Transverse colon (tissue), 4 donors: ENCODE results near the gene RAB40B. TPM values are rescaled to one million over a fixed set of nuclear protein-coding genes. Genes with fewer than 3 reads are reported as not detected.
"Not testable (repeated sequence)": the region's sequence is repeated elsewhere in the genome, so short reads cannot be mapped to it uniquely, and the experiment has no call there.

ENCODE experiments used
- DNase-seq: peaks from one replicate; pipeline ENCODE4 v3.0.0-alpha.2; 2019
- H3K27ac ChIP-seq, 4 donors: fragments of 200-600 bp; sonication (generic); 2 replicates each; pipeline ENCODE4 v1.5.1; 2016 to 2018; ENCODE audit warnings: inconsistent platforms in 4 of 4
- H3K27me3 ChIP-seq: fragments of 200-600 bp; sonication (generic); 2 replicates; pipeline ENCODE4 v1.5.1; 2017; ENCODE audit warnings: inconsistent platforms
- H3K36me3 ChIP-seq, 4 donors: fragments of 200-600 bp; sonication (generic); 2 replicates each; pipeline ENCODE4 v1.5.1; 2017 to 2019; ENCODE audit warnings: inconsistent platforms in 4 of 4
- H3K4me1 ChIP-seq, 4 donors: fragments of 200-600 bp; sonication (generic); 2 replicates each; pipeline ENCODE4 v1.5.1; 2017 to 2020; ENCODE audit warnings: inconsistent platforms in 4 of 4
- H3K4me3 ChIP-seq, 4 donors: fragments of 200-600 bp; sonication (generic); 1 replicate in 1 of 4; 2 replicates in 3 of 4; pipeline versions ENCODE4 v1.5.1 to v1.6.1; 2017 to 2019; ENCODE audit warnings: inconsistent platforms in 4 of 4
- H3K9me3 ChIP-seq, 2 donors: fragments of 200-600 bp; sonication (generic); 2 replicates each; pipeline ENCODE4 v1.5.1; 2017 to 2019; ENCODE audit warnings: inconsistent platforms in 2 of 2
- CTCF ChIP-seq, 5 experiments: fragments of 200-600 bp in 3 of 5; fragments of 450-650 bp in 2 of 5; sonication (generic) in 3 of 5; IDR thresholded peaks; 1 replicate in 2 of 5; 2 replicates in 3 of 5; pipeline ENCODE4 v1.5.1; 2016 to 2017; ENCODE audit warnings: antibody characterized with exemption in 5 of 5, inconsistent platforms in 3 of 5, mild to moderate bottlenecking in 2 of 5, moderate library complexity in 1 of 5
- EP300 ChIP-seq: sonication (generic); formaldehyde crosslinking; IDR thresholded peaks from one replicate; pipeline ENCODE4 v1.6.1; 2017; ENCODE audit warnings: antibody characterized with exemption, low read depth
- POLR2A ChIP-seq: fragments of 450-650 bp; IDR thresholded peaks from one replicate; pipeline ENCODE4 v1.6.1; 2016; ENCODE audit warnings: antibody characterized with exemption, mild to moderate bottlenecking, moderate library complexity
- POLR2AphosphoS5 ChIP-seq, 3 donors: sonication (generic); formaldehyde crosslinking; IDR thresholded peaks; one replicate each; pipeline ENCODE4 v1.6.1; 2016; ENCODE audit warnings: antibody characterized with exemption in 3 of 3
- WGBS, 2 donors: methylation state at CpG; one replicate each; pipeline ENCODE4 v1.1.5; 2018; ENCODE audit warnings: low coverage in 1 of 2; 5-methylcytosine and 5-hydroxymethylcytosine counted together
- in situ Hi-C, 4 donors: fragments of 200-750 bp; cut with MboI; loops; one replicate each; pipeline versions ENCODE4 v1.15.0 to v1.15.1; 2017; ENCODE audit warnings: low sequenced_read_pairs in 3 of 4, low pct_ligation_motif_present in 1 of 4, low pct_unique_long_range_greater_than_20kb in 1 of 4
- intact Hi-C: fragments of 100-400 bp; cut with DNase I; formaldehyde crosslinking; loops from one replicate; pipeline ENCODE4 v1.15.1; 2023; ENCODE audit warnings: low total_unique reads
- total RNA-seq, 4 donors: library from RNA; depleted of rRNA; stranded (reverse); fragments of >200 nt; gene quantifications; one replicate each; pipeline ENCODE4 v1.1.0, GENCODE V29; 2016

The RAB40B gene
- 10 to 100 TPM; 26.5 to 83.0 (median 59.6) TPM for total RNA-seq

- 3% methylated on average over 14 of the region's 112 CpGs; no CpG with 5 or more reads in 1 of the 2 donors for WGBS, 2 donors
- in situ Hi-C loops = no loop called here
- Histone ChIP-seq H3K27me3 (no peaks in the 10 kb centered on the region), H3K9me3 (peaks cover 0 to 6% of the 10 kb centered on the region in 2 donors), H3K4me1 (peaks cover 10 to 39% (median 36%) of the 10 kb centered on the region in 4 donors), H3K36me3 (no peaks in the 10 kb centered on the region), H3K27ac (peak within 1 kb of the TSS; percentile 76 to 89 (median 82)), H3K4me3 (peak within 1 kb of the TSS; percentile 64 to 95 (median 82))
- peak; percentile 100 for DNase-seq
- intact Hi-C loops = no loop called here
- TF ChIP-seq EP300 (no peak), POLR2A (peak; percentile 10), CTCF (IDR thresholded peaks at IDR 0.05) (no peak), POLR2AphosphoS5 (IDR thresholded peaks at IDR 0.05) (peak in 1 of 3 donors; percentile 21)
Measured at GRCh38 chr17:82698065-82698973, at the start of gene RAB40B. RAB40B (minus strand) TSS chr17:82698698; CDS start chr17:82698596, 102 bp downstream.

GRCh38 chr17:82745524-82745923 is 47.0 kb upstream of the RAB40B start:
- Histone ChIP-seq H3K36me3 (peaks cover 0 to 24% (median 9%) of the 10 kb centered on the region in 4 donors), H3K9me3 (no peaks in the 10 kb centered on the region), H3K27ac (no peak overlapping the region), H3K4me3 (no peak overlapping the region), H3K27me3 (no peaks in the 10 kb centered on the region), H3K4me1 (no peaks in the 10 kb centered on the region)
- DNase-seq = no peak
- intact Hi-C loops = no loop called here
- in situ Hi-C loops = no loop called here
- 60 to 80% methylated on average over 3 to 8 of the region's 8 CpGs for WGBS, 2 donors
- TF ChIP-seq POLR2A (no peak), POLR2AphosphoS5 (IDR thresholded peaks at IDR 0.05) (no peak), CTCF (IDR thresholded peaks at IDR 0.05) (no peak), EP300 (no peak)

GRCh38 chr17:82744736-82745135 is 46.2 kb upstream of the RAB40B start:
- H3K4me3 ChIP-seq, intact Hi-C loops, H3K27me3 ChIP-seq, H3K27ac ChIP-seq, DNase-seq, in situ Hi-C loops, H3K9me3 ChIP-seq, H3K4me1 ChIP-seq: not testable (repeated sequence)
- WGBS, 2 donors = 78% methylated on average over 7 of the region's 7 CpGs; no CpG with 5 or more reads in 1 of the 2 donors
- peaks cover 0 to 32% (median 14%) of the 10 kb centered on the region in 4 donors for H3K36me3 ChIP-seq

- intact Hi-C loops = no loop called here
- Histone ChIP-seq H3K27me3 (no peaks in the 10 kb centered on the region), H3K9me3 (no peaks in the 10 kb centered on the region), H3K36me3 (peaks cover 0 to 34% (median 15%) of the 10 kb centered on the region in 4 donors), H3K27ac (no peak overlapping the region), H3K4me1 (no peaks in the 10 kb centered on the region), H3K4me3 (no peak overlapping the region)
- no peak for DNase-seq
- in situ Hi-C loops = no loop called here
- 88 to 89% methylated on average over 1 to 16 of the region's 16 CpGs for WGBS, 2 donors
- TF ChIP-seq POLR2AphosphoS5 (IDR thresholded peaks at IDR 0.05) (no peak), EP300 (no peak), CTCF (IDR thresholded peaks at IDR 0.05) (no peak), POLR2A (no peak)
Measured at GRCh38 chr17:82743344-82744219, 45.1 kb upstream of the RAB40B start.
